Effector memory CD4-positive, alpha-beta T cell (primary cell): Measurements from ENCODE around the gene PDC.

Experiments
- DNase-seq, 3 donors: peaks; one replicate each; pipeline ENCODE4 v3.0.0-alpha.2; 2020
- H3K27ac ChIP-seq: 2 replicates; pipeline ENCODE4 v1.7.0; 2013; ENCODE audit warnings: mild to moderate bottlenecking, low read length, moderate library complexity; ENCODE audit not compliant: insufficient read depth, poor library complexity, severe bottlenecking
- H3K27me3 ChIP-seq: replicated peaks from 2 replicates; pipeline ENCODE4 v1.7.0; 2013; ENCODE audit warnings: mild to moderate bottlenecking, low read length; ENCODE audit not compliant: insufficient read depth, control insufficient read depth, poor library complexity, severe bottlenecking
- H3K36me3 ChIP-seq: 2 replicates; pipeline ENCODE4 v1.7.0; 2013; ENCODE audit warnings: mild to moderate bottlenecking, low read length, moderate library complexity; ENCODE audit not compliant: control insufficient read depth, insufficient read depth
- H3K4me1 ChIP-seq: 2 replicates; pipeline ENCODE4 v1.7.0; 2013; ENCODE audit warnings: low read length, mild to moderate bottlenecking; ENCODE audit not compliant: control insufficient read depth, insufficient read depth, poor library complexity, severe bottlenecking
- H3K4me3 ChIP-seq: 2 replicates; pipeline ENCODE4 v1.7.0; 2013; ENCODE audit warnings: low read length, low read depth, mild to moderate bottlenecking; ENCODE audit not compliant: insufficient read depth, poor library complexity, severe bottlenecking
- H3K9me3 ChIP-seq: 2 replicates; pipeline ENCODE4 v1.7.0; 2013; ENCODE audit warnings: mild to moderate bottlenecking, low read length, moderate library complexity; ENCODE audit not compliant: control insufficient read depth

The PDC gene

DNA sequence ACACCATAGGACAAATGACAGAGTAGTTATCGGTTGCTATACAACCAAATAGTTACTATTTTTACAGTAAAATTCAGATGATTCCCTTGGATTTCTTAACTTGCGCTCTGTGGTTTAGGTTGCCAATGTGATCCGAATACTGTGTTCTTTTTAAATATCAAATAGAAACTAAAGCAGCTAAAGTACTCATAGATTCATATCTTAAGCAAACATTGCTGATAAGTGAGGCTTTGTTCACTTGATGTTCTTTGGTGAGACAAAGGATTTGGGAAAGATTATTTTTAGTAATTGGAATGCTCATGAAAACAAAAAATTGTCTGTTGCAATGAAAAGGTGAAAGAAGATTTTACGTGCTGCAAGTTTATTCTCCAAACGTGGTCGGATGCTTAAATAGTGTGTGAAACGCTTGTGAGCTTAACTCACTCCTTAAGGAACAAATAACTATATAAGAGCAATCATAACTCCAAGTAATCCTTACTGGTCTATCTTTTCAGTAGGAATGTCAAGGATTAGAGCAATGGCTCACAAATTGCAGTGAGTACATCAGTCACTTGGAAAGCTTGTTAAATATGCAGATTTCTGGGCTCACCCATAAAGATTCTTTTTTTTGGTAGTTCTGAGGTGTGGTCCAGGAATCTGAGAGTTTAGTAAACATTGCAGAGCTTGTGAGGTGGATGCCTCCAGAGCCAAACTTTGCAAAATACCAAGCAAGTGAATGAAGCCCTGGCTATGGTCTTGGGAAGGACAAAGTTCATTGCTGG is 31.8 kb upstream of the PDC start:
- no peaks in the 10 kb centered on the region for H3K36me3 ChIP-seq
- no peak for DNase-seq
- H3K4me1 ChIP-seq = no peaks in the 10 kb centered on the region
- no peaks in the 10 kb centered on the region for H3K9me3 ChIP-seq
- no peak overlapping the region for H3K4me3 ChIP-seq
- no peak overlapping the region for H3K27ac ChIP-seq
- no peaks in the 10 kb centered on the region for H3K27me3 ChIP-seq

DNA sequence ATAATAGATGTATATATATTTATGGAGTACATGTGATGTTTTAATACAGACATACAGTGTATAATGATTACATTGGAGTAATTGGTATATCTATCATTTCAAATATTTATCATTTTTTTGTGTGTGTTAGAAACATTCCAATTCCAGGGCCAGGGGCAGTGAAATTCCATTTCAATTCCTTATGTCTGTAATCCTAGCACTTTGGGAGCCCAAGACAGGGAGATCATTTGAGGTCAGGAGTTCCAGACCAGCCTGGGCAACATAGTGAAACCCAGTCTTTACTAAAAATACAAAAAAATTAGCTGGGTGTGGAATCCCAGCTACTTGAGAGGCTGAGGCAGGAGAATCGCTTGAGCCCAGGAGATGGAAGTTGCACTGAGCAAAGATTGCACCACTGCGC is 30.4 kb upstream of the PDC start:
- H3K27ac ChIP-seq = no peak overlapping the region
- no peak for DNase-seq
- H3K4me1 ChIP-seq = no peaks in the 10 kb centered on the region
- no peak overlapping the region for H3K4me3 ChIP-seq
- H3K9me3 ChIP-seq = no peaks in the 10 kb centered on the region
- H3K36me3 ChIP-seq = no peaks in the 10 kb centered on the region
- H3K27me3 ChIP-seq = no peaks in the 10 kb centered on the region

DNA sequence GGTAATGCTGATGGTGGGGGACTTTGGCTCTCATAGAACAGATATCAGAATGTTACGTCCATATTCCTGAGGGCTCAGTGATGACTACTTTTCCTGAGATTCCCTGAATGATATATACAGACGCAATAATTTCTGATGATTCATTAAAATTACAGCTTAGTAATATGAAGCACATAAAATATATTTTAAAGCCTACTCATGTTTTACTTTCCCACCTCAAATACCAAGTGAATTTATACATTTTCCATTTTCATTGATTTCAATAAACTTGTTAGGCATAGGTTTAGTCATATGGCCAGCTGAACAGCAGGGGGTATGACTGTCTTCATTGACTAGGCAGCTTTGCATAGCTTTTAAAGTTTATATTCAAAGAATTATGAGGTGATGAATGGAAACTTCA is 26.2 kb upstream of the PDC start:
- no peak overlapping the region for H3K27ac ChIP-seq
- no peak overlapping the region for H3K4me3 ChIP-seq
- no peaks in the 10 kb centered on the region for H3K27me3 ChIP-seq
- no peaks in the 10 kb centered on the region for H3K4me1 ChIP-seq
- H3K9me3 ChIP-seq = no peaks in the 10 kb centered on the region
- no peak for DNase-seq
- no peaks in the 10 kb centered on the region for H3K36me3 ChIP-seq

DNA sequence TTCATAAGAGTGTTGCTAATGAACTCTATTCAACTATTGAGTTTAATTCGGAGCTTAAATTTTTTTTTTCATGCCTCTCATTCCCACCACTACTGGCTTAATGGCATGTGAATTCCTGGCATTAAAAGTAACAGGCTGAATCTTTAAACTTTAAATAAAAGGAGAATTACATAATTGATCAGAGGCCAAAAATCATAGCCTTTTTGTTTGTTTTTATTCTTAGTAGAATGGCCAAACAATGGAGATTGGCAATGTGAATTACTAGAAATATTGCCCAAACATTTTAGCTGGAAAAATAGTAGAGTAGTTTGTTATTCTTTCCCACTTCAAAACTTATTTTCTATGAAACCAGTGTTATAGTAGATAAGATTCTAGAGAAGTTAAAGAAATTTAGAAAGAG is 25.1 kb upstream of the PDC start:
- no peaks in the 10 kb centered on the region for H3K36me3 ChIP-seq
- H3K27ac ChIP-seq = no peak overlapping the region
- no peak for DNase-seq
- H3K27me3 ChIP-seq = no peaks in the 10 kb centered on the region
- no peaks in the 10 kb centered on the region for H3K9me3 ChIP-seq
- H3K4me1 ChIP-seq = no peaks in the 10 kb centered on the region
- H3K4me3 ChIP-seq = no peak overlapping the region

DNA sequence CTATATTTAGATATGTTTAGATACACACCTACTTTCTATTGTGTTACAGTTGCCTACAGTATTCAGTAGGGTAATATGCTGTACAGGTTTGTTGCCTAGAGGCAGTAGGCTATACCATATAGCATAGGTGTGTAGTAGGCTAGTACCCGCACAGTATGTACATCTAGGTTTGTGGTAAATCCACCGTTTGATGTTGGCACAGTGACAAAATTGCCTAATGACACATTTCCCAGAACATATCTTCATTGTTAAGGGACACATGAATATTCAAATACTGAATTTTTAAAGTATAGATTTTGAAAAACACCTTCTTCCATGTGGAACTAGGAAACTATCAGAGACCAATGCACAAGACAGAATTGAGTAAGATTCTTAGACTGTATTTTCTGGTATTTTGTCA is 22.6 kb upstream of the PDC start:
- Histone ChIP-seq H3K36me3 (no peaks in the 10 kb centered on the region), H3K27ac (no peak overlapping the region), H3K9me3 (no peaks in the 10 kb centered on the region), H3K4me1 (no peaks in the 10 kb centered on the region), H3K4me3 (no peak overlapping the region), H3K27me3 (no peaks in the 10 kb centered on the region)
- DNase-seq = no peak

DNA sequence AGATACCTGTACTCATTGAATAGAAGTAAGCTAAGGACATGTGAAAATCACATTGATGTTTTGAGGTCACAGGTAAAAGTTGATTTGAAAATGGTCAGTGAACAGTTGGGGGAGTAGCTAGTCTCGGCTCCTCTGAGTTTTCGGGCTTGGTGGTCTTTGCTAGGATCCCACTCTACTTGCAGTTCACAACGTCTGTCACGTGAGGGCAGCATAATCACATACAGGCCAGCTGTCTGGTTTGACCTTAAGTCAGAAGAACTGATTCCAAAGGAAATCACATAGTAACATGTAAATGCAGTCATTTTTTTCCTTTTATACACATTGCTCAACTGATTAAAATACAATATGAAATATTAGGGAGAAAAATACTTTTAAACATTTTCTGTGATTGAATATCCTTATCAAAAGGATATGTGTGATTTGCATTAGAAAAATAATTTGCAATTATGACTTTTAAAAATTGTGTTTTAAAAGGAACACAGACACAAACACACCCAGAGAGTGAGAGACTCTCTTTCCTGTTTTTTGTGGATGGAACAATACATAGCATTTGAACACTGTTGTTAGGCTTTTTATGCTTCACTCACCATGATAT is 21.8 kb upstream of the PDC start:
- DNase-seq = no peak
- H3K27ac ChIP-seq = no peak overlapping the region

DNA sequence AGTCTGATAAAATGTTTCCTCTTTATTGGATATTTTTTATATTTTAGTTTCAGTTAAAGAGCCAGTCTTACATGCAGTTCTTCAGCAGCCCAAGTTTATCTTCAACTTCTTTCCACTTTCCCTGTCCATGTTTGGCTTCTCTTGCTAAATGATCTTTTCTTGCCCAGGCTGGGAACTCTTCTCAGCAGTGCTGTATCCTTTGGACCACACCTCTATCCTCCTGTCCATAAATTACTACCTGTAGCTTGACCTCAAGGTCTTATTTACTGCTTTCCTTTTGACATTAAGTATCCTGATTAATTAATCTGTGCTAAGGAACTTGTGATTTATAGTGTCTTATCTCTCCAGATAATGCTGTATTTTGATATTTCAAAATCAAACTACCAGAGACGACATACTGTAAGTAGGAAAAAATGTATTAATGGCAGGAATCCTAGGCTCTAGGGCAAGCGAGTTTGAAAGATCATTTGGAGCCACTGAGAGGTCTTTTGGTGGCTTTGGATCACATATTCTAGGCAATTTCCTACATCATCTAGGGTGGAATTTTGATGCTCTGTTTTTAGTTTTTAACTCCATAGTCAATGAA is 20.5 kb upstream of the PDC start:
- no peak overlapping the region for H3K27ac ChIP-seq
- H3K36me3 ChIP-seq = no peaks in the 10 kb centered on the region
- H3K4me3 ChIP-seq = no peak overlapping the region
- H3K27me3 ChIP-seq = no peaks in the 10 kb centered on the region
- no peaks in the 10 kb centered on the region for H3K4me1 ChIP-seq
- no peaks in the 10 kb centered on the region for H3K9me3 ChIP-seq
- no peak for DNase-seq

More for the DNA sequence above, 21.8 kb upstream of the PDC start:
- Histone ChIP-seq H3K9me3 (no peaks in the 10 kb centered on the region), H3K27me3 (no peaks in the 10 kb centered on the region), H3K4me1 (no peaks in the 10 kb centered on the region), H3K4me3 (no peak overlapping the region), H3K36me3 (no peaks in the 10 kb centered on the region)

DNA sequence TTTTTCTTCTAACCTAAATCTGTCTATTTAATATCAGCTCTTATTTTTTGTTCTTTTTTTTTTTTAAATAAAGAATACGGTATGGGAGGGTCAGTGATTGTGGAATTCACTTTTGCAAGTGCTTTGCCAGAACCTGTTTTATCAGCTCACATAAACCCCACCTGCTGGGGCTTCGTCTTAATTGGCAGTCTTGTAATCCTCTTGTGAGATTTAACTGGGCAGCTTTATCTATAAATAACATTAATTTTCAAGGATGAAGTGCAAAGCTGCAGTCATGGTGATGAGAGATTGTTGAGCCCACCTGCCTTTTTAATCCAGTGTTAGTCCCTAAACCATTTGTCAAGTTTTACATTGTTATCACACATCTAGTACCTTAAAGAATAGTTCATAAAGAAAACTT is 18.2 kb upstream of the PDC start:
- no peak for DNase-seq
- no peaks in the 10 kb centered on the region for H3K9me3 ChIP-seq
- no peak overlapping the region for H3K4me3 ChIP-seq
- H3K27me3 ChIP-seq = no peaks in the 10 kb centered on the region
- no peaks in the 10 kb centered on the region for H3K36me3 ChIP-seq
- no peaks in the 10 kb centered on the region for H3K4me1 ChIP-seq
- H3K27ac ChIP-seq = no peak overlapping the region

DNA sequence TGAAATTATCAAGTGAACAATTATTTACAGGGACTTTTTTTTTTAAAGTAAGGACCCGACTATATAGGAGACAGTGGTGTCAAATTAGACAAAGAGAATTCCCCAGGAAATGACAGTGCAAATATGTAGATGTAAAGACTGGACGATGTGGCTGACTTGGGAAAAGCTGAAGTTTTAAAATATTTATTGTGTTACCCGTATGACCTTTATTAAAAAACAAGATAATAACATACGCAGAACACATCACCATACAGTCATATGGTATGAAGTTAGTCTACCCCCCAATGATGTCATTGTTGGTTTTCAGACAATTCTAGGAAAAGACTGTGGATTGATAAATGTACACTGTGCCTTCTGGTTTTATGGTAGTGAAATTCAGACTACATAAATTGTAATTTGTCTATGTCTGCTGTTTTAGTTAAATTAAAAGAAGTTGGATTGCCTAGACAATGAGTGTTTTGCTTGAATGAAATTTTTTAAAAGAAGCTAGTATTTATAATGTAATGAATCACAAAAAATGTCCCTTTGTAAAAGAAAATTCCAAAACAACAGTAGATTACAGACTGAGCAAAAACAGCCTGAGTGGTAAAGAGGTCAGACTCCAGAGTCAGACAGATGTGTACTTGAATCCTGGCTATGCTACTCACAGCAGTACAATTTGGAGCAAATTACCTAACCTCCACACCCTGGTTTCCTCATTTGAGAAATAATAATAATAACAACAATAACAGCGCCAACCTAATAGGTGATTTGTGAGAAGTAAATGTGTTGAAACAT is 15.5 kb upstream of the PDC start:
- Histone ChIP-seq H3K27ac (no peak overlapping the region), H3K4me1 (no peaks in the 10 kb centered on the region), H3K27me3 (no peaks in the 10 kb centered on the region), H3K36me3 (no peaks in the 10 kb centered on the region), H3K9me3 (no peaks in the 10 kb centered on the region), H3K4me3 (no peak overlapping the region)
- DNase-seq = no peak

DNA sequence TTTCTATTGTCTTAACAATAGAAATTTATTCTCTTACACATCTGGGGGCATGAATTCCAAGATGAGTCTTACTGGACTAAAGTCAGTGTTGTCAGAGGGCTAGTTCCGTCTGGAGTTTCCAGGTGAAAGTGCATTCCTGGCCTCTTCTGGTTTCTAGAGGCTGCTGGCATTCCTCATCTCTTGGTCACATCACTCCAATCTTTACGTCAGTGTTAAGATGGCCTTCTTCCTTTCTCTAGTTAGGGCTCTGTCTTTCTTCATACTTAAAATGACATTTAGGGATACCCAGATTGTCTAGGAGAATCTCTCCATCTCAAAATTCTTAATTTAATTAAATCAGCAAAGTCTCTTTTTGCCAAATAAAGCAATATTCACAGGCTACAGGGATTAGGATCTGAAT is 13.3 kb upstream of the PDC start:
- Histone ChIP-seq H3K27me3 (no peaks in the 10 kb centered on the region), H3K4me1 (no peaks in the 10 kb centered on the region)
- no peak for DNase-seq

More for the DNA sequence above, 13.3 kb upstream of the PDC start:
- H3K36me3 ChIP-seq = no peaks in the 10 kb centered on the region
- no peak overlapping the region for H3K27ac ChIP-seq
- no peaks in the 10 kb centered on the region for H3K9me3 ChIP-seq
- no peak overlapping the region for H3K4me3 ChIP-seq
